Hematopoietic multipotent progenitor cell treated with erythropoietin and hydrocortisone succinate and interleukin-3 and kit ligand, for 15 days (in vitro differentiated cells): ENCODE data around the gene MCRIP2.

Experiments
- DNase-seq: peaks from one replicate; pipeline ENCODE4 v3.0.0-alpha.2; 2015; ENCODE audit warnings: low spot score

The MCRIP2 gene

DNA sequence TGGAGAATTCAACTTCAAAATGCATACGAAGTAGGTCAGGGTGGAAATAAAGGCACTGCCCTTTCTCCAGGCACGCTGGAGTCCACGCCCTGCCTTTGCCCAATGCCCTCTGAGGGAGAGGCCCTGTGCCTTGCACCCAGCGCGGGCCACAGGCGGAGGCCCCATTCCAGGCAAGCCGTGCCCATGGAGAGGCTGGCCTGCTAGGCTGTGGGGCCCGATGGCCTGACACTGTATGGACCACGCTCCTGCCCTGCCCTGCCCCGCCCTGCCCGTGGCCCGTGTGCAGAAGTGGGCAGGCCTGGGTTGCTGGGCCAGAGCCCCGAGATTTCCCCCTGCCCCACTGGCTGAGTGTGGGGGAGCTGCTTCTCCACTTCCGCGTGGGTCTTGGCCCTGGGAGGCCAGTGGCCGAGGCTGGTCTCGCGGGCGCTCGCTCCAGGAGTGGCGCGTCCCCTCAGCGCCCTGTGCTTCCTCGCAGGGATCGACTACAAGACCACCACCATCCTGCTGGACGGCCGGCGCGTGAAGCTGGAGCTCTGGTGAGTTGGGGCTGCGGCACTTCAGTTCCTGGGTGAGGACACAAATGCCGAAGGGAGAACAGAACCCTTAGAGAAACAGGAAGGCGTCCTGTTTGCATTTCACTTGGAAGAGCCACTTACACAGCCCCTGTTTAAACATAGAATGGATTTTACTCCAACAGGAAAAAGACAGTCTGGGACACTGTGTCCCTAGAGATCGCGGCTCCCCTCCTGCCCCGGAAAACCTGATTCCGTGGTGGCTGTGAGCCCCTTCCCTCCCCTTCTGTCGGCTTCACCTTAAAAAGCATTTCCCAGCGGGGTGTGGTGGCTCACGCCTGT lies 24.7 kb upstream of the MCRIP2 start:
- DNase-seq: no peak

DNA sequence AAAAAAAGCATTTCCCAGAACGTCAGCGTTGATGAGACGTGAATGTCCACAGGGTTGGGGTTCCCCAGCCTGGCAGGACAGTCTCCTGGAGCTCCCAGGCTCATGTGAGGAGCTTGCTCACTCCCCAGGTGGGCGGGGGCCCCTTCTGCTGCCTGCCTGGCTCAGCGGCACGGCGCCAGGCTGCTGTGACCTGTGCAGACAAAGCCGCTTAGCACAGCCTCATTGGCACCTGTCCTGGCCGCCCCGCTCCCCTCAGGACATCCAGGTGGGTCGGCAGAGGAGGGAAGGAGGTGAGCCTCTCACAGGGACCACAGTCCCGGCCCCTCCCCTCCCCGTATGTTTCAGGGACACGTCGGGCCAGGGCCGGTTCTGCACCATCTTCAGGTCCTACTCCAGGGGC lies 23.8 kb upstream of the MCRIP2 start:
- no peak for DNase-seq

- no peak for DNase-seq
Observed at GRCh38 chr16:619476-620100, 22.0 kb upstream of the MCRIP2 start.

DNA sequence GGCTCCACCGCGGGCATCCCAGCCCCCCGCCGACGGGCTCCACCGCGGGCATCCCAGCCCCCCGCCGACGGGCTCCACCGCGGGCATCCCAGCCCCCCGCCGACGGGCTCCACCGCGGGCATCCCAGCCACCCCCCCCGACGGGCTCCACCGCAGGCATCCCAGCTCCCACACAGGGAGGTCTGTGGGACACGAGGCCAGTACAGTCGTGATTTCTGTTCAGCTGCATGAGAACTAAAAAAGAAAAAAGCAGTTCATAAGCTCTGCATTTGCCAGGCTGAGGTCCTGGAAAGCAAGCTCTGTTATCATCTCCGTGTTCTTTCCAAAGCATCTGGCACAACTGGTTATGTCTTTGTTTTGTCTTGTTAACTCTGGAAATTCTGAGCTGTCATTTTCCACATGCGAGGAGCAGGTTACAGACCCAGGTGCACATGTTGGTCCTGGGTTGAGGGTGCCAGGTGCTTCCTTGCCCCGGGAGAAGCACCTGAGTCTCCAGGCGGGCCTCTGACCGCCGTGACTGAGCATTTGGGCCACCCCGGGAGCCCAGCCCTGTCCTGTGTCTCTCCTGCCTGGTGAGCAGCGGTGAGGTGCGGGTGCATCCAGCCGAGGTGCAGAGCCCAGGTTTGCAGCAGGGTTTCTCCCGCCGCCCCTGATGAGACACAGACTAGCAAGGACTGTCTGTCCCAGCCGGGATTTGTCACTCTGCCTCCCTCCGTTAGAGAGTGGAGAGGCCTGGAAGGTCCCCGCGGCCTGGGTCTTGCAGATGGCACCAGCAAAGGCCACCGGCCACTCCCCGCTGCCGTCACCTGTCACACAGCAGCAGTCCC lies 20.7 kb upstream of the MCRIP2 start:
- no peak for DNase-seq

- DNase-seq: peak; percentile 12
Observed at GRCh38 chr16:621526-622105, 20.0 kb upstream of the MCRIP2 start.

DNA sequence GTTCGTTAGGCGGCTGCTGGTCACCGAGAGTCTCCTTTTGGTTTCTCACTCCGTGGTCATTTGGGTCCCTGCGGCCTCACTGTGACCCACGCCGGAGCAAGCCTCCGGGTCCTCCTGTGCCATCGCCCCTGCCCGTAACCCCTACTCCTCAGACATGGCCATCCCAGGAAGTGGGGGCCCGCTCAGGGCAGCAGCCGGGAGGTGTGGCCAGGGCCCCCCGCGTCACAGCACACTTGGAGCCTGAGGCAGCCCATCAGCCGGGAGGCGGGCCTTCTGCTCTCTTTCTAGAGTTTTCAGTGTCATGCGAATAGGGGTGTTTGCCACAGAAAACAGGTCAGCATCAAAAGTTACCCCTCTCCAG lies 18.7 kb upstream of the MCRIP2 start:
- no peak for DNase-seq

GRCh38 chr16:624526-625070 lies 17.0 kb upstream of the MCRIP2 start:
- no peak for DNase-seq

- no peak for DNase-seq
Observed at GRCh38 chr16:625117-625976, 16.3 kb upstream of the MCRIP2 start.

- DNase-seq: no peak
Observed at GRCh38 chr16:625977-626765, 15.5 kb upstream of the MCRIP2 start.

- DNase-seq: no peak
Observed at GRCh38 chr16:626787-627453, 14.7 kb upstream of the MCRIP2 start.

DNA sequence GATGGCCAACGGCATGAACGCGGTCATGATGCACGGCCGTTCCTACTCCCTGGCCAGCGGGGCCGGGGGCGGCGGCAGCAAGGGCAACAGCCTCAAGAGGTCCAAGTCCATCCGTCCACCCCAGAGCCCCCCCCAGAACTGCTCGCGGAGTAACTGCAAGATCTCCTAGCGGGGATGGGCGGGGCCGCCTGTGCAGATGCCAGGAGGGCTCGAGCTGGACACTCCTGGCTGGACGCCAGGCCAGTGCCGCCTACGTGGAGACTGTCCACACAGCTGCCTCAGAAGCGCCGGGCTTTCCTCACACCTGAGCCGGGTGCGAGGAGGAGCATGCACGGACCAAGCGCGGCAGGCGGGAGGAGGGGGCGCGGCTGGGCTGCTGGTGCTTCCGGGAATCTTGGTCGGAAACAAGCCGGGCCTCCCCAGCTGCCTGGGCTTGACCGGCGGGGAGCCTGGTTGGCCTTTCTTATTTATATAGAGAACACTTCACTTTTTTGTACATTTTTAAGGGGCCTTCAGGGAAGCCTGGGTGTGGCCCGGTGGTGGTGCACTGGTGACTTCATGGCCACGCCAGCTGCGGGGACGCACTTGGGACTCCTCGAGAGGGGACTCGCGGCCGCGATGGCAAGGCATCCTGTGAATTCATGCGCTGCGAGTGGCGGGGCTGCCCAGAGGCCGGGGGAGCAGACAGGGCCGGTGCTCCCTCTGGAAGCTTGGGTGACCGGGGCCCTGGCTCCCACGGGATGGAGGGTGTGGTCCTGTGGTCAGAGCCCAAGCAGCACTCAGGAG lies 14.0 kb upstream of the MCRIP2 start:
- DNase-seq: no peak

- no peak for DNase-seq
Observed at GRCh38 chr16:628321-629061, 13.1 kb upstream of the MCRIP2 start.

DNA sequence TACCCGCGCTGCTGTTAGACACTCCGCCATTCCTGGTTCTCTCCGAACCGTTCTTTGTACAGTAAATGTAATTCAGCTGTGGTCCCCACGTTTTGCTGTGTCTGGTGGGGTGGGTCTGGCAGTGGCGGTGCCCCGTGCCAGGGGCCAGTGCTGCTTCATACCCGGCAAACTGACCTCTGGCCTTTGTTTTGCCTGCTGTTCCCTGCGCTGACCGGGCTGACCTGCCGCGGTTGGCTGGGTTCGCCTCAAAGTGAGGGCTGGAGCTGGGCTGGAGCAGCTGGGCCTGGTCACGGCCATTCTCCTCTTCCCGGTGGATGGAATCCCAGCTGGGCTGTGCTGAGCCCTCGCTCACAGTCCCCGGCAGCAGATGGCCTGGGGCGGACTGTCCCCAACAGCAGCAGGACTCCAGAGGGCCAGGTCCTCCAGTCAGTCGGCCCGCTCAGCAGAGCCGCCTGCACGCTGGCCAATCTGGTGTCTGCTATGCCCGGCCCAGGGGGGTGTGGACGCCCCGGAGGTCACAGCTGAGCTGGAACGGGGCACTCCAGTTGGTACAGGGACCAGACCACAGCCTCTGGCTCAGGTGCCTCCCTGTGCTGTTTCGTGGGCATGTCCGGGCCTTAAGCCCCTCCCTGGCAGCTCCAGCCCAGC lies 12.3 kb upstream of the MCRIP2 start:
- DNase-seq: no peak

- DNase-seq: no peak
Observed at GRCh38 chr16:629833-630248, 11.8 kb upstream of the MCRIP2 start.

DNA sequence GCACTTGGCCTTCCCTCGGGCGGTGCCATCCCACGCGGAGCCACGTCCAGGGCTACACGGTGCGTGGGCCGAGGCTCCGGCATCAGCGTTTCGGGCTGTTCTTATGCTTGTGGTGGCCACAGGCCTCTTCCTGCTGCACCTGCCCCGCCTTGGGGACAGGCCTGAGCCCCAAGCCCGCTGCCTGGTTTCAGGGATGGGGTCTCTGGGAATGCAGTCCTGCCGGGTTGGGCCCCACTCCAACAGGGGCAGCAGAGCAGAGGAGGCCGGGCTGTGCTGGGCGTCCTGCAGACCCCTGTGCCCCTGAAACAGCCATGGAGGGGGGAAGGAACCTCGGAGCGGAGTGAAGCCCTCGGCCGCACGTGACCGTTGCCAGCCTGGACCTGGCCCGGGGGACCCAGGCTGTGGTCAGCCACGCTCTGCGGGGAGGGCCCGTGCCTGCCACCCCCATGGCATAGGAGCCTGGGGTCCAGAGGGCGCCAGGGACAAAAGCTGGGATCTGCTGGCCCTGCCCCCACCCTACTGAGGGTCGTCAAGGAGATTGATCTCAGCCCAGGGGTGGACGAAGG lies 11.3 kb upstream of the MCRIP2 start:
- DNase-seq: no peak

GRCh38 chr16:630815-631405 lies 10.7 kb upstream of the MCRIP2 start, which contains the start of gene WFIKKN1:
Gene WFIKKN1, plus strand, starts transcription at chr16:630985. Its CDS starts 269 bp downstream, at chr16:631254.
- no peak for DNase-seq

- DNase-seq: no peak
Observed at GRCh38 chr16:631808-632358, 9.7 kb upstream of the MCRIP2 start.
